GM10847 (cell line): ENCODE measurements around the gene OR5A2.

Experiments
- POLR2A ChIP-seq: IDR thresholded peaks from 2 replicates; pipeline ENCODE4 v1.6.1; 2011; ENCODE audit not compliant: insufficient read length; ENCODE audit errors: extremely low read depth

The OR5A2 gene, protein sequence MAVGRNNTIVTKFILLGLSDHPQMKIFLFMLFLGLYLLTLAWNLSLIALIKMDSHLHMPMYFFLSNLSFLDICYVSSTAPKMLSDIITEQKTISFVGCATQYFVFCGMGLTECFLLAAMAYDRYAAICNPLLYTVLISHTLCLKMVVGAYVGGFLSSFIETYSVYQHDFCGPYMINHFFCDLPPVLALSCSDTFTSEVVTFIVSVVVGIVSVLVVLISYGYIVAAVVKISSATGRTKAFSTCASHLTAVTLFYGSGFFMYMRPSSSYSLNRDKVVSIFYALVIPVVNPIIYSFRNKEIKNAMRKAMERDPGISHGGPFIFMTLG

DNA sequence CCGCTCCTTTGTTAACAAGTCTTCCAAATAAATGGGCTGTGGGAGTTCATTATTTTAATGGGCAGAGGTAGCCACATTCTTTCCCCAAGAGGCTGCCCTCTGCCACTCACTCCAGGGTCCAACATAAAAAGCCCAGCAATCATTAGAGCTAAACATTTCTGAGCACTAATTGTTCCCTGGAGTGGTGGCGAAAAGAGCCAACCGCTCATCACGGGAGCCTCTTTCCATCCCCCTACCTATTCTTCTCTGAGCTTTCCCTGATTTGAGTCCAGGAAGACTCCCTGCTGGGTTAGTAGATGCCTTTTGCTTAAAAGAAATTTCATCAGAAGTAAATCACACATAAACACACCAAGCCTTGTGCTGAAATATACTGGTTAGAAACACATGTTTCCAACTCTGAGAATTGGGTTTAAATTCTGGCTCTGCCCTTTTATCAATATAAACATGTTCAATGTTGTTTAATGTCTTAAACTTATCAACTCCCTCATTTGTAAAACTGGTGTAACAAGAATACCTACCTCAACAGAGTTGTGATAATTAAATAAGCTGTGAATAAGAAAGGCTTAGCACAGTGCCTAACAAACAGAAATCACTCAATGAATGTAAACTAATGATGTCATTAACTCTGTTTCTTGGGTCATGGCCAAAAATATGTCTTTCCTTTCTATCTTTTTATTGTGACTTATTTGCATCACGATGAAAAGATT is at the start of gene OR5A2:
TSS of gene OR5A2 (minus strand) at position 53 of the 707 bp plus-strand sequence. CDS start 3,460 bp downstream, outside the sequence.
- TF ChIP-seq POLR2A = no peak

- no peak for TF ChIP-seq POLR2A
Measured at GRCh38 chr11:59475176-59475575, 49.0 kb upstream of the OR5A2 start.

DNA sequence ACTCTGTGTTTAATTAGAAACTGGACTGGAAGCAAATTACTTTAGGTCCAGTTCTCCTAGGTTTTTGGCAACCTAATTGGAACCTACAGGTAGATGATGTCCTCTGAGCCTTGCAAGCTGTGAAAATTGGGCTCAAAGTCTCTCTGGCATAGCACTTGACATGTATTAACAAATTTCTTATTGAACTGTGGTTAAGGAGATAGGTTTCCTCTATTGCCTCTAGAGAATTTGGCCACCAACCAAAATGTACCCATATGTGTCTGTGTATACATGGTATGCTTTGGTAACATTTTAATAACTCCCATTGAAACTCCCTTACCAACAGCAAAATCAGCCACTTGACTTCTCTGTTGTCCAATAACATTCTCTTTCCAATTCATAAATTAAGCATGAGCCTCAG is 46.8 kb upstream of the OR5A2 start, which contains the start of gene OR4D10:
TSS of gene OR4D10 (plus strand) at position 301 of the 400 bp plus-strand sequence. CDS start 4,115 bp downstream, outside the sequence.
- no peak for TF ChIP-seq POLR2A

DNA sequence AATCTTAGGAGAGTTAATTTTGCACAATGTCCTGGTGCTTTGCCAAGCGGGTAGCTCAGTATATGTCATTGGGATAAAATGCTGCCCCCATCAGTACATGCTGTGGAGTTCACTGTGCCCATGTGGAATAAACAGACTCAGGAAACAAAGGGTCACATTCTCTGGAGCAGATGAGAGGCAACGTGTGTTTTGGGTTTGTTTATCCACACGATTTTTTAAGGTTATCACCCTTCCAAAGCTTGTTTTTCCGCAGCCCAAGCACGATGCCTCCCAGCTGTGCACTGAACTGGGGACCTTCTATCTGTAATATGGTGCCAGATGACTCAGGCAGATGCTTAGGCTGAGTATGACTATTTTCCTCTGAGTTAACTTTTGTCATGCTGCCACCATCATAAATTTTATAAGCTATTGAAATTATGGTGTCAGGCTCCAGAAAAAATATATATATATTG is 37.0 kb upstream of the OR5A2 start:
- no peak for TF ChIP-seq POLR2A

- no peak for TF ChIP-seq POLR2A
Measured at GRCh38 chr11:59459916-59460315, 33.7 kb upstream of the OR5A2 start.

- TF ChIP-seq POLR2A = no peak
Measured at GRCh38 chr11:59456661-59457060, 30.4 kb upstream of the OR5A2 start, which contains the start of gene OR4D6. TSS of gene OR4D6 (plus strand) at chr11:59456961. CDS start at chr11:59456961, 0 bp downstream.

DNA sequence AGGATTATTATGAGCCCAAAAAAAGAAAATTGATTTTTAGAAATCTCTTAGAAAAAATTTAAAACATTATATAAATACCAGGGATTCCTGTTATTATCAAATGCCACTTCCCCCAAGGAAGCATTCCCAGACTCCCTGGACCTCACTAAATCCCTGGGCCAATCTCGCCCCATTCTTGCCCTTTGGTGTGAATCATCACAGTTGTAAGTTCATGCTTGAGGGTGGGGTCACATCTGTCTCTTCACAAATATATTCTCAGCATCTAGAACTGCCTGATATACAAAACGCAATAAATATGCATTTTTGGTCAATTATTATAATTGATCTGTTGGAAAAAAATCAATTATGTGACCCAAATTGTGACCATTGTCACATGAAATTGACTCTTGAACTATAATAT is 22.3 kb upstream of the OR5A2 start:
- TF ChIP-seq POLR2A = no peak

DNA sequence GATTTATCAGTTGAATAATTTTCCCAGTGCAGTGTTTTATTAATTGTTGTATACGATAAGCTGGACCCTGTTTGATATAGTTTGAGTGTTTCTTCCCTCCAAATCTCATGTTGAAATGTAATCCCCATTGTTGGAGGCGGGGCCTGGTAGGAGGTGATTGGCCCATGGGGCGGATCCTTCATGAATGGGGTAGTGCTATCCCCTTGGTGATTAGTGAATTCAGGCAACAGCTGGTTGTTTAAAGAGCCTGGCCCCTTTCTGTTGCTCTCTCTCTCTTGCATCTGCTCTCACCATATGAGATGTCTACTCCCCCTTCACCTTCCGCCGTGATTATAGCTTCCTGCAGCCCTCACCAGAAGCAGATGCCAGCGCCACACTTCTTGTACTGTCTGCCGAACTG is 11.6 kb upstream of the OR5A2 start:
- no peak for TF ChIP-seq POLR2A

GRCh38 chr11:59436169-59436568 is 10.0 kb upstream of the OR5A2 start, which contains the start of gene OR5A1:
TSS of gene OR5A1 (plus strand) at chr11:59436469. CDS start at chr11:59443169, 6,700 bp downstream.
- no peak for TF ChIP-seq POLR2A

- TF ChIP-seq POLR2A = no peak
Measured at GRCh38 chr11:59429924-59430516, 3.8 kb upstream of the OR5A2 start.

GRCh38 chr11:59427068-59427382 is 812 bp upstream of the OR5A2 start:
- TF ChIP-seq POLR2A = no peak

GRCh38 chr11:59425131-59425530 is 1.1 kb downstream of the OR5A2 start:
- TF ChIP-seq POLR2A = no peak

GRCh38 chr11:59423835-59424234 is 2.4 kb downstream of the OR5A2 start:
- TF ChIP-seq POLR2A = no peak

GRCh38 chr11:59418156-59418555 is 8.1 kb downstream of the OR5A2 start:
- TF ChIP-seq POLR2A = no peak

DNA sequence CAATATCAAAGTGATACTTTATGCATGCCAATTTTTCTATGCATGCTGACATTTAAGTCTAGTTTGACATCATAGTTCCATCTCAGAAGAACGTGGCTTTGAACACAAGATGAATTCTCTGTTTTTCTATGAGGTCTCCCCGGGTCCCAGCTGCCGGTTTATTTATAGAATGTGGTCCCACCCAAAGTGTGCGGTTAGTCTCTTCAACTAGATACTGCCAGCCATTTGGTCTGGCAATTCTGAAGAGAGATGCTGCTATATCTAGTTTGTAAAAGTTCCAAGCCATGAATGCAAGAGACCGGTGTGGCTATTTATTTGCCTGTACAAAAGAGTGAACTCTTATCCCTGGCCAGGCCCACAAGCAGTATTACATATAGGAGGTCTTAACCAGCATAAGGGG is 9.2 kb downstream of the OR5A2 start:
- no peak for TF ChIP-seq POLR2A

DNA sequence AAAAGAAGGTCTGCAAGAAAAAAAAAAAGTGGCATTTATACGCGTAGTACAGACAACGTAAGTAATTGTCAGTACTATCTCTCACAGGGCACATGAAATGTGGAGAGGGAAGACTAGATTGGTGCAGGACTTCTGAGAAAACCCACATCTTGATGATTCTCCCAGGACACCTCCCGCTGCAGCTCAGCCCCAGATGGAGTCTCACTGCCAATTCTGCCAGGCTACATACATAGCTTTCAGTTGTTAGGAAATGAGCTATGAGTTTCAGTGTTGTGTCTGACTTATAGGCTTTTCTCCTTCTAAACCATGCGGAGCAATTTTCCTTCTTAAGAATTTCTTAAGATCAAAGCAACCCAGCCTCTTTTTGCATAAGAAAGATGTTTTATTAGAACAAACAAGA is 9.6 kb downstream of the OR5A2 start:
- TF ChIP-seq POLR2A = no peak

GRCh38 chr11:59415111-59415510 is 11.1 kb downstream of the OR5A2 start:
- TF ChIP-seq POLR2A = no peak

DNA sequence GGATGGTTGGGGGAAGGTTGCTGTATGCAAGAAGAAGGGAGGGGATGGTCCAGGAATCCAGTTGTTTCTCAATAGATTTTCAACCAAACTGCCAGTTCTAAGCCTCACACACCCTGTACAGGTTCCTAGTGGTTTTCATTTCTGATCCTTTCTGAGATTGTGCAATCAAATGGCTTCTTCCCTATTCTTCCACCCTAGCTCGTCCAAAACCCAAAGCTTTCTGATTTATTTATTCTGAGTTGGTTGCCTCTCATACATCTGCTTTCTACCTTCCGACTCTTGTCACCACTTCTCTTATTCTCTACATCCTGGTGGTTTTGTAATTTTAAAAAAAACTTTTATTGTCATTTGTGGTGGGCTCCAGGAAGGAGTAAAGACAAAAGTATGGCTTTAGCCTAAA is 12.6 kb downstream of the OR5A2 start:
- TF ChIP-seq POLR2A = no peak
